Activated effector memory CD4-positive, alpha-beta T cell treated with Interleukin-2 at 50 U/mL for 16 hours (primary cell): Measurements from ENCODE around the gene DDX27.

Experiments
- DNase-seq: peaks from one replicate; pipeline ENCODE4 v3.0.0-alpha.2; 2020

The DDX27 gene

GRCh38 chr20:49279677-49280462 lies 60.7 kb downstream of the DDX27 start:
- DNase-seq, result no peak

DNA sequence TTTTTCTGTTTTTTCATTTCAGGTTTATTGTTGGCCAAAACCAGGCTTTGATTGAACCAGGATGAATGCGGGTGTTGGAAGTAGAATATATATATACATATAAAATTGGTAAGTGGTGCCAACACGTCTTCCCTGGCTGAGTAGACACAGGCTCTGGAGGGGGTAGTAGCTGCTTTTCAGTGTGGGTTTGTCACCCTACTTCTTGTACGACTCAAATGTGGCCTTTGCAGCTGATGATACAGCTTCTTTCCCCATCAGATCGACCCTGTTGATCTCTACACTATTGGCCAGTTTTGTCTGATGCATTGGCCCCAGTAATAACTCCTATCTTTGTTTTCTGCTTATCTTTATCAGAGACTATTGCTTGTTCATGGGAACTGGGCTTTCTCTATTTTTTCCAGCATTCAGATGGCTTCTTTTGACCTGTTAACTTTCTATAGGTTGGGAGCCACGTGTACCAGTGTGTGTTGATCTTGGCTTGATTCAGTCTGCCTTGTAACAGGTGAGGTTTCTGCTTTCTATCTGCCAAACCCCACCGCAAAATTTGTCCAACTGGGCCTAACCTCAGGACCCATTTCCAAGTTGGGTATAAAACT lies 61.3 kb downstream of the DDX27 start:
- DNase-seq, result no peak

DNA sequence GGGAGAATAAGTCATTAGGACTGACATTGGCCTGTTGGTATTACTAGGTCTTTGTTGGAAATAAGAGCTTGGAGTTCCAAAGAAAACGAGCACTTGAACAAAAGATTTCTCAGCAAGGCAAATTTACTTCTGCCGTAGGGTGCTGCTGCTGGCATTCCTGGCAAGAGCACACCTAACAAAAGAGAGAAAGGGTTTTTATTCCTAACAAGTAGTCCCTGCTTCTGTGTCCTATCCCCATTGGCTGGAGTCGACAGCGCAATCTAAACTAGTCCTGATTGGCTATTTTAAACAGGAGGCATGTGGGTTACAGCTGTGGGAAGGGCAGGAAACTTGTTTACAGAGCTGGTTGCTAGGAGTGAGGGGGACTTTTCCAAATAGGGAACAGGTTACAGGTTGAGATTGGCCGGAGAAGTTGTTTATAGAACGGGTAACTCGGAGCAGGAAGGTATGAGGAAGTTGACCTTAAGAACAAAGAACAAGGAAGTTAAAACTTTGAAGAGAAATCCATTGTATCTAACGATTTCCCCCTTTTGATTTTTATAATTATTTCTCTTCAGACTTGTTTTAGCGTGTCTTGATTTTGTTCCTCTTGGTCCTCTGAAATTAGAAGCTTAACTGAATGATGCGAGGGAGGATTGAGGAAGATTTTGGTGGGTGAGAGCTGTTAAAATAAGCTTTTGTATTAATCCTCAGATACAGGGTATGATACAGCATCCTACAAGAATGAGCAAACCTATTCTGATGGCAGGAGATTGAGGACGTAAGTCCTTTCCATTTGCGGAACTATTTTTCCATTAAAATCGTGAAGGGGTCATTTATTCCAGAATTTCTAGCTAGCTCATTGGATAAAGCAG lies 62.1 kb downstream of the DDX27 start:
- no peak for DNase-seq

DNA sequence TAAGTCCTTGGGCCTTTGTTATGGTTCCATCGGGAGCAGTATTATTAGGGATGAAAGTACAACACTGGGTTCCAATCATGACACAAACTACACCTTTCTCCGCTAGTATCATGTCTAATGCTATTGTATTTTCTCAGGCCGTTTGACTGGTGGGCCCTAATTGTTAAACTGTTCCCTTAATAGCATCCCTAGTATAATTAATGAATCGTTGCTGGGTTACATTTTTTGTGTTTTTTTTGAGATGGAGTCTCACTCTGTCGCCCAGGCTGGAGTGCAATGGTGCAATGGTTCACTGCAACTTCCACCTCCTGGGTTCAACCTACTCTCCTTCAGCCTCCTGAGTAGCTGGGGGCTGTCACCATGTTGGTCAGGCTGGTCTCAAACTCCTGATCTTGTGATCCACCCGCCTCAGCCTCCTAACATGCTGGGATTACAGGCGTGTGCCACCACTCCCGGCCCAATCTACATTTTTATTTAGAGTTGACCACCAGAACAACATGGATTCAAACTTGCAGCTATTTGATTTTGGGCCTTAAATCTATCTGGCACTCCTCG lies 62.8 kb downstream of the DDX27 start:
- DNase-seq, result no peak

- no peak for DNase-seq
Observed at GRCh38 chr20:49282584-49283171, 63.5 kb downstream of the DDX27 start.

GRCh38 chr20:49283176-49283702 lies 64.0 kb downstream of the DDX27 start:
- DNase-seq, result no peak

DNA sequence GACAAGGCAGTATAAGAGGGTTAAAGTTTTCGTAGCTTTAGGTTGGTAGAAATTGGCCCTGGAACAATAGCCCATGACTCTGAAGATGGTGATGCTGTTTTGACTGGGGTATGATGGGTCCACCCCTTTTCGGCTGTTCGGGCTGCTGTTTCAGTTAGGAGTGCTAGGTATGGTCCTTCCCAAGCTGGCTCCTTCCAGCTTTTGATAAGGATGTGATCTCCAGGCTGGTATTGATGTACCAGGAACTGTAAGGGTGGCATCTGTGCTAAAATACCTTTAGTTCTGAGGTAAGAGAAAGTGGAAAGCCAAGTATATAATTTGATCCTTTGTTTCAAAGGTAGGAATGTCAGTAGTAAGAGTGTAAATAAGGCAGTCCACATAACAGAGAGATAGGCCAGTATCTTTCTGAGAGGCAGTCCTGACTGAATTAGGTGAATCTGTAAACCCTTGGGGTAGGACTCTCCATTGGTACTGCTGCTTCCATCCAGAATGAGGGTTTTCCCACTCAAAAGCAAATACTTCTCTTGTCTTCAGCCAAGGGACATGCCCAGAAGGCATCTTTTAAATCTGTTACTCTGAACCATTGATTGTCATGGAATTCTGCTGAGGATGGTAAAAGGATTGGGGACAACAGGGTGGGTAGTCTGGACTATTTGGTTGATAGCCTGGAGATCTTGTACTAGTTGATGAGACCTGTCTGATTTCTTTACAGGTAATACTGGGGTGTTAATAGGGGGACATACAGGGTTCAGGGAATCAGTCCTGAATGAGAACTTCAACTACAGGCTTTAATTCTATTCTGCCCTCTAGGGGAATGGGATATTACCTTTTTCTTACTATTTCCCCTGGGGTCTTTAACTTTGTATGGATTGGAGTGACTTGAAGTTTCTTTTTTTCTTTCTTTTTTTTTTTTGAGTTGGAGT lies 64.7 kb downstream of the DDX27 start:
- no peak for DNase-seq

DNA sequence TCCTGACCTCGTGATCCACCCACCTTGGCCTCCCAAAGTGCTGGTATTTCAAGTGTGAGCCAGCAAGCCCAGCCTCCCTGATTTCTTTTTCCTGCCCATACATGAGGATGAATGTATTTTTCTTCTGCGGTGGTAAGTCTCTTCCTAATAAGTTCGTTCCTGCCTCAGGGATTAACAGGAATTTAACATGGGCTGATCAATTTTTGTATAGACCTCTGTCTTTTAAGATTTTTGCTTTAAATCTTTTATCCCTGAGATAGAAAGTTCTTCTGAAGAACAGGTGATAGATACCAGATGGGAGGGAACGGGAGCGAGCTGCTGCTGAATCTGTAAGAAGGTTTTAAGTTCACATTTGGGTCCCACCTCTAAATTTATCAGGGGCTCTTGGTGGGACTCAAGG lies 65.6 kb downstream of the DDX27 start:
- no peak for DNase-seq

DNA sequence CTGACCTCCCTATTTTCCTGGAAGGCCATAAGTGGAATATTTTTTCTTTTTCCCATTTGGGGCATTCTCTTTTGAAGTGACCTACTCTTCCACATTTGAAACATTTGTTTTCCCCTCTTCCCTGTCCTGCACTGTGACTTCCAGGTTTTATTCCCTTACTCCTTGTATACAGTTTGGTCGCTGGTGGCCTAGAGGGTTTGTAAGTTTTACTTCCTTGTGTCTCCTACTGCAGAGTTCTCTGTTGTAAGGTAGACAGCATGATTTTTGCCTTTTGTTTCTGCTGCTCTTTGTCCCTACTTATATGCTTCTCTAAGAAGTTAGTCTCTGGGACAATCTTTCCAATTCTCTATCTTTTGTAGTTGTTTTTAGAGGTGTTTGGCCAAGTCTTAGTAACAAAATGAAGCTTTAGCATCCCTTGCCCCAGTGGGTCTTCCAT lies 66.0 kb downstream of the DDX27 start:
- no peak for DNase-seq

- DNase-seq, result no peak
Observed at GRCh38 chr20:49285813-49286494, 66.7 kb downstream of the DDX27 start.

GRCh38 chr20:49286689-49287551 lies 67.7 kb downstream of the DDX27 start:
- DNase-seq, result no peak

- no peak for DNase-seq
Observed at GRCh38 chr20:49287555-49288249, 68.5 kb downstream of the DDX27 start.

GRCh38 chr20:49288250-49288751 lies 69.1 kb downstream of the DDX27 start:
- DNase-seq, result no peak

DNA sequence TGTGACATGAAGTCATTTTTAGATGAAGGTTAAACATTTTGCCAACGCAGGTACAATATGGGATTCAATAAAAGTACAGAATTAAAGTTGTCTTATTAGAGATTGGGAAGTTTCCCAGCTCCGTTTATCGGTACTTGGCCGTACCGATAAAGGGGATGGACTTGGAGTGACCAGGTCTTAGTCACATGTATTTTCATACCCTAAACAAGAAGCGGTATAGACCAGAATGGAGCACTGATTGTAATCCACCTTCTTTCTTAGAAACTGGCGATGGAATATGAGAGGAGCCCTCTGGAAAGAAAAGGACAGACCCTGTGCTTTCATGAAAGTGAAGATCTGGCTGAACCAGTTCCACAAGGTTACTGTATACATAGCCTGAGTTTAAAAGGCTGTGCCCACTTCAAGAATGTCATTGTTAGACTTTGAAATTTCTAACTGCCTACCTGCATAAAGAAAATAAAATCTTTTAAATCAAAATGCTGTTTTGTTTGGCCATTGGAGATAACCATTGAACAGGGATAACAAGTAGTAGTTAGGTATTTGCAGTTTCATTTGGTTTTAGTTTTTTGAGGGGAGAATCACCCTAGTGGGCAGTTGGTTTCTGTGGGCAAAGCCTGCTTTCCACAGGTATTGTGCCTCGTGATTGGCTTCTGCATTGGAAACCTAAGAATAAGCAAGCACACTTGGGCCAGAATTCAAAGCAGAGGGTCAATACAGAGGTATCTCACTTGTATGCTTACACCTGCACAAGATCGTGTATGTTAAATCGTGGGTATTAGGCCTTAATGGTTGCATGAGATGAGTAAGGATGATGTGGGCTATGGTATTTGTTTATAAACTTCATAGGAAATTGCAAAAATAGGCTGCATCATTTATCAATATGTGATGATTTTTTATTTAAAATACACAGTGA lies 69.8 kb downstream of the DDX27 start:
- DNase-seq, result no peak

- no peak for DNase-seq
Observed at GRCh38 chr20:49290608-49291191, 71.5 kb downstream of the DDX27 start.

DNA sequence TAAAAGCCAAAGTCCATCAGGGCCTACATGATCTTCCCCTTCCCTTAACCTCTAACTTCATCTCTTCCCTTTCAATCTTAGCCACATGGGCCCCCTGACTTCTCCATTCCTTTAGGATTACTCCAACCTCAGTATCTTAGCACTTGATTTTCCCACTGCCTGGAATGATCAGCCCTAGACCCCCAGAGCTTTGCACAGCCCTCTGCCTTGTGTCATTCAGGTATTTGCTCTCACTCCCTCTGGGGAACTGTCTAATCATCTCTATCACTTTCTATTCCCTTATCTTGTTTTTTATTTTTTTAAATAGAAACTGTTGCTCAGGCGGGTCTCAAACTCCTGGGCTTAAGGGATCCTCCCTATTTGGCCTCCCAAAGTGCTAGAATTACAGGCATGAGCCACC lies 72.0 kb downstream of the DDX27 start:
- DNase-seq, result no peak

DNA sequence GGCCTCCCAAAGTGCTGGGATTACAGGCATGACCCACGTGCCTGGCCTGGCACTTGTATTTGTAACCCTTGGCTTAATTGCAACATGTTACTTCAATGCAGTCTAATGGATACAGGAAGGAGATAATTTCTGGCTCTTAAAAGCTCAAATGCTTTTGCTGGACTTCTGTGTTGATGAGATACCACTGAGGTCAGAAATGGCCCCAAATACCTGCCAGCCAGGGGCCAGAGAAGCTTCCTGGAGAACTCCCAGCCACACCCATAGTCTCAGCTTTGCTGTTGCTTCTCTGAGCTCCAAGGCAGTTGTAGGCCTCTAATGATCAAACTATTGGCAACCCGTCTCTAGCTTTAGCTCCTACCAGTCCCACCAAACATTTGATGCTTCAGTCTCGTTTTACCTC lies 72.8 kb downstream of the DDX27 start:
- DNase-seq, result no peak

DNA sequence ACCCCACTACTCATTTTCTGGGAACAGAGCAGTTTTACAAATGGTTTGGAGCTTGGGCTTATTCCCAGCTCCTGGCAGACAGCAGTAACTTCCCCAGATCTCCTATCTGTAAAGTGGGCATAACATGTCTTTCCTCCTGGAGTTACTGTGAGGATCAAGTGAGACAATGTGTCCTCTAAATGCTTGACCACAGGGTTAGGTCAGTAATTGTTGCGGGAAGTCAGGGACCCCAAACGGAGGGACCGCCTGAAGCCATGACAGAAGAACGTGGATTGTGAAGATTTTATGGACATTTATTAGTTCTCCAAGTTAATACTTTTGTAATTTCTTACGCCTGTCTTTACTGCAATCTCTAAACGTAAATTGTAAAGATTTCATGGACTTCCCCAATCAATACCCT lies 73.9 kb downstream of the DDX27 start:
- no peak for DNase-seq
